C4-2B (cell line): Measurements from ENCODE around the gene CAST.

ENCODE experiments used
- H3K27ac ChIP-seq: fragments of 450-650 bp; 2 replicates; pipeline ENCODE4 v1.5.1; 2017
- ZFX ChIP-seq: fragments of 450-650 bp; IDR thresholded peaks from 2 replicates; pipeline ENCODE4 v1.6.1; 2017
- TF ChIP-seq, protein P1 (sequence below): fragments of 450-650 bp; conservative IDR thresholded peaks from 2 replicates; pipeline ENCODE4 v1.5.1; 2017; ENCODE audit warnings: mild to moderate bottlenecking

The CAST gene

DNA sequence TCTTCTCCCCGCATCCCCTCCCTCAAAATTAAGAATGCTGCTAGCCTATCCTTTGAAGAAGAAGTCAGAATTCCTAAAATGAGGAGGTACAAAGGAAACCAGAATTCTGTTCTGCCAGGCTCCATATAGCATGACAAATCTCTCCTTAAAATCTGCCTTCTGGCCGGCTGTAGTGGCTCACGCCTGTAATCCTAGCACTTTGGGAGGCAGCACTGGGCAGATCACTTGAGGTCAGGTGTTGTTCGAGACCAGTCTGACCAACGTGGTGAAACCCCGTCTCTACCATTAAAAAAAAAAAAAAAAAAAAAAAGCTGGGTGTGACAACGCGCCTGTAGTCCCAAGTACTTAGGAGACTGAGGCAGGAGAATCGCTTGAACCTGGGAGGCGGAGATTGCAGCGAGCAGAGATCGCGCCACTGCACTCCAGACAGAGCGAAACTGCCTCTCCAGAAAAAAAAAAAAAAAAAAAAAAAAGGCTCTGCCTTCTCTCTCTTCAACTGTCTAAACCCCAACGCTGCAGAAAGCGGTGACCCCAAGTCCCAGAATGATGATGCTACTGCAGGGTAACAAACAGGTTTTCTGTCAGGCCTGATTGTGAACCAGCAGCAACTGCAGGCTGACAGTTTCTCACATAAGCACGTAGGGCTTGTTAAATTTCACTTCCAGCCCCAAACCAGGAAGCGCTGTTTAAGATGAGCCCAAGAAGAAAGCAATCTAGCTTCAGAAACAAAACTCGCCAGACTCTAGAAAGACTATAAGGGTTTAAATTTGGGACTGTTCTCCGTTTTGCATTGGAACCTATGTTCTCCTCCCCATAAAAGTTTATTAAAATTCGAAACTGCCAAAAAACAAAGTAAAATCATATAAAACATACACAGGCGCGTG lies 963 bp upstream of the CAST start:
- H3K27ac ChIP-seq, result peak overlapping the region; percentile 86

DNA sequence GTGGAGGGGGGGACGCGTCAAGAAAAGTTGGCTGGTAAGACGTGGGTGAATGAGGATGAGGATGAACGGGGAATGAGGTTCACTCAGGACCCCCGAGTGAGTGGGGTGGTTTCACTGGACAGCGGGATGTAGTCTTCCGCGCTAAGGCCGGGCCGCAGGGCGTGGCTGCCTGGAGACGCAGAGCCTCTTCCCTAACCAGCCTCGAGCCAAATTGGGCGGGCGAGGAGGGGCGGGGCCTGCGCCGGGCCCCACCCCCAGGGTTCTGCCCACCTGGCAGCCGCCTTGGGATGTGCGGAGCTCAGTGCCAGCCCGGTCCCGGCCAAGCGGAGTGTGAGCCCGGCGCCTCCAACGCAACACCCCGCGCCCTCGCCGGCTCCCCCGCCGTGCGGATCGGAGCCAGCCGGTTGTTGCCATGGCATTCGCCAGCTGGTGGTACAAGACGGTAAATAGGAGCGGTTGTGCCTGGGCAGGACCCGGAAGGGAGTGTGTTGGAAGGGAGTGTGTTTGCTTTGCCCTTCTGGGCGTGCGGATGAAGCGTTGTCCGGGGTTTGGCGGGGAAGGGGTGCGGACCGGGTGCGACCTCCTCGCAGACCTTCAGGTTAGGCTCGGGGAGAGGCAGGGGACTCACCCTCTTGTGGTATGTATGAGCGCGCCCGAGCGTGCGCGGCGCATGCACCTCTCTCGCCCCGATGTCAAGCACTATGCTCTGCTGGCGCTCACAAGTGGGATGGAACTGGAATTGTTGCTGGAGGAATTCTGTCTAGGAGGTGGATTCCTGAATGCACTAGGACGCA lies 746 bp downstream of the CAST start:
- H3K27ac ChIP-seq, result peak overlapping the region; percentile 86
- TF ChIP-seq, protein P1, sequence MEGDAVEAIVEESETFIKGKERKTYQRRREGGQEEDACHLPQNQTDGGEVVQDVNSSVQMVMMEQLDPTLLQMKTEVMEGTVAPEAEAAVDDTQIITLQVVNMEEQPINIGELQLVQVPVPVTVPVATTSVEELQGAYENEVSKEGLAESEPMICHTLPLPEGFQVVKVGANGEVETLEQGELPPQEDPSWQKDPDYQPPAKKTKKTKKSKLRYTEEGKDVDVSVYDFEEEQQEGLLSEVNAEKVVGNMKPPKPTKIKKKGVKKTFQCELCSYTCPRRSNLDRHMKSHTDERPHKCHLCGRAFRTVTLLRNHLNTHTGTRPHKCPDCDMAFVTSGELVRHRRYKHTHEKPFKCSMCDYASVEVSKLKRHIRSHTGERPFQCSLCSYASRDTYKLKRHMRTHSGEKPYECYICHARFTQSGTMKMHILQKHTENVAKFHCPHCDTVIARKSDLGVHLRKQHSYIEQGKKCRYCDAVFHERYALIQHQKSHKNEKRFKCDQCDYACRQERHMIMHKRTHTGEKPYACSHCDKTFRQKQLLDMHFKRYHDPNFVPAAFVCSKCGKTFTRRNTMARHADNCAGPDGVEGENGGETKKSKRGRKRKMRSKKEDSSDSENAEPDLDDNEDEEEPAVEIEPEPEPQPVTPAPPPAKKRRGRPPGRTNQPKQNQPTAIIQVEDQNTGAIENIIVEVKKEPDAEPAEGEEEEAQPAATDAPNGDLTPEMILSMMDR, result no peak
- peak; percentile 48 for TF ChIP-seq ZFX

More for the DNA sequence above, 963 bp upstream of the CAST start:
- no peak for TF ChIP-seq ZFX
- TF ChIP-seq, protein P1, result no peak

DNA sequence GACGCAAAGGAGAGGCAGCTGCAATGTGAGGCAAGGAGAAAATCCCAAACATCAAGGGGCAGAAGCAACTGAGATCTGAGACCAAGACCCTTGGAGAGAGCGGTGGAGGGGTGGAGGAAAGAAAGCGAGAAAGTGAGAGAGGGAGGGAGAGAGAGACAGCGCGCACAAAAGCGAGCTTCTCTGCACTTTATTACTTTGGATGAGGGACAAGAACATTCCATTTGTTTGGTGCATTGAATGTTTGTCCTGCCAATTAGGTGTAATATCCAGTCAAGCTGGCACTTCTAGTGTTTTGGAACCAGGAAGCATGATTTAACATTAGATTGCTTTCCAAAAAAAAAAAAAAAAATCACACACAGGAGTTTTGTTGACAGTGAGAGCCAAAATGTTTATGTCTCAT lies 1.4 kb downstream of the CAST start:
- peak overlapping the region; percentile 86 for H3K27ac ChIP-seq
- TF ChIP-seq ZFX, result no peak
- TF ChIP-seq, protein P1, result no peak

DNA sequence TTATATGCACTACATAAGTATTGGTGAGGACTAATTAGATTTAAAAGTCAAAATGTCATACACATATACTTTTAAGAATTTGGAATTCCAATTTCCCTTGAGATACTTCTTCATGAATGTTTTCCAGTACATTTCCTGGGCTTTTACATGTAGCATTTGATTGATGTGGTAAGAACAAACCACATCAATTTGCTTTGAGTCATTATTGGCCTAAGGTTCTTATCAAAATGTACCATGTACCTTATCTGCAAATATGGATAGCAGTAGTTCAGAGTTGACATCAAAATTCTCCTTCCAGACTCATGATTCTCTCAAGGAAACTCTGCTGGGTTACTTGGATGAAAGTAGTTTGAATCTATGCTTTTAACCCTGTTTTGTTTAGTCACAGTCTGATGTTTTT lies 2.5 kb downstream of the CAST start:
- H3K27ac ChIP-seq, result no peak overlapping the region
- TF ChIP-seq, protein P1, result no peak
- no peak for TF ChIP-seq ZFX

DNA sequence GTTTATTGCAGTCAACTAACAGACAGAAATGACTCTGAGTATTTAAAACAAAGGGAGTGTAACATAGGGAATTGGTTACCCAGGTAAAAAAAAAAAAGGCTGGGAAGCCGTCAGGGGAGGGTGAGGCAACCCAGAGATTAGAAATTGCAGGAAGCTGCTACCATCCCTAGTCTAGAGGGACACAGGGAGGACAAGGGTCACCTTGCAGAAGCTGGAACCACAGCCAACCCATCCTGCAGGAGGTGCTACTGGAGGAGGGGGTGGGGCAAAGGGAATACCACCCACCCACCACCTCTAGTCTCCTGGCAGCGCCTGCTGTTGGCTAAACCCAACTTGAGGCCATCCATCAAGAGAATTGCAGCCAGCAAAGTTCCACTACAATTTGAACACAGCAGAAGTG lies 6.5 kb downstream of the CAST start:
- TF ChIP-seq ZFX, result no peak
- TF ChIP-seq, protein P1, result no peak
- no peak overlapping the region for H3K27ac ChIP-seq

DNA sequence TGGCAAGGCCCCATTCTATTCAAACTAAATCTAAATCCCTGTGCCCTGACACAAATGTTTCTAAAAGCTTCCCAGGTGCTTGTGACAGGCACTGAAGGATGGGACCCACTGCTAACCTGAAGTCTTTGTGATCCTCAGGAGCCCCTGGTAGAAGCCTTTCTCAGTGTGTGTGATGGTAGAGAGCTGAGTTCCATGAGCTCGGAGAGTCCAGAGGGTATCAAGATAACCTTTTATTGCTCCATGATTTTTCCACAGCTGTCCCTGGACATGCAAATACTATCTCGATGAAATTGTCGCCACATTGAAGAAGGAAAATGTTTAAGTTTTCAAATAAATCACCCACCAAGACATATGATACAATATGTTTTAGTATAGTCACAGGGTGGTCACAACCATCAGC lies 7.7 kb downstream of the CAST start:
- TF ChIP-seq, protein P1, result no peak
- no peak for TF ChIP-seq ZFX
- H3K27ac ChIP-seq, result no peak overlapping the region

DNA sequence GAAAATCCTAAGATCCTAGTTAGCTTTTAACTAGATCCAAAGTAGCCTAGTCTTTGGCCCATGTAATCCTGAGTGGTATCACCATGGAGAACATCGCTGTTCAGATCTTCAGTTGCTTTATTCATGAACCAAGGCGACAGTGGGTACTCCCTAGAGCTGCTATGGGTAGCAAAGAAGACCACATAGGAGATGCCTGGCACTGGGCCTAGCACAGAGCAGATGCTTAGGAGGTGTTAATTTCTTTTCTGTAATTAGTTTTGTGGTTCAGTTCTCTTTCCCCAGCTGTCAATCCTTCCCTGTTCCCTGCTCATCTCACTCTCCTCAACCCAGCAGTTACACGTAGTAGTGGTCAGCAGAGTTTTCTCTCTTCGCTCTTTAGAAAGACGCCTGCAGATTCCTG lies 9.3 kb downstream of the CAST start:
- TF ChIP-seq ZFX, result no peak
- TF ChIP-seq, protein P1, result no peak

More for the DNA sequence above, 9.3 kb downstream of the CAST start:
- H3K27ac ChIP-seq, result no peak overlapping the region
